PC-3 (cell line): ENCODE results near the gene SPIB.

ENCODE experiments used
- EZH2 ChIP-seq: fragments of 300-600 bp; sonication (generic); IDR thresholded peaks from one replicate; pipeline ENCODE4 v1.6.1; 2017; ENCODE audit warnings: antibody characterized with exemption, mild to moderate bottlenecking, low read length; ENCODE audit not compliant: unreplicated experiment
- TF ChIP-seq, protein P1 (sequence below): fragments of 300-600 bp; sonication (generic); conservative IDR thresholded peaks from 2 replicates; pipeline ENCODE4 v1.5.1; 2017; ENCODE audit warnings: antibody characterized with exemption, low read depth, mild to moderate bottlenecking, low read length

DNA sequence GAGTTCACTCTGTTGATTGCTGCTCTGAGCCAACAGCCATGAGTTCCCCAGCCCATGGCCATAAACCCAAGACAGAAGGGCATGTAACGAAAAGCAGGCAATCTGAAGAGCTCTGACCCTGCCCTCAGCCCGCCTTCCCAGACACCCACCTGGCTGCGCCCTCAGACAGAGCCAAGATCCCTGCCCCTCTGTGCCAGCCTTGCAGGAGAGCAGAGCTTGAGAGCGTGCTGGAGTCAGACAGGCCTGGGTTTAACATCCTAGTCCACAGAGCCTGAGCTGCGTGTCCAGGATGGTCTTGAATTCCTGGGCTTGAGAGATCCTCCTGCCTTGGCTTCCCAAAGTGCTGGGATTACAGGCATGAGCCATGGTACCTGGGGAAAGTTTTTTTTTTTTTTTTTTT lies 38.6 kb downstream of the SPIB start:
- TF ChIP-seq, protein P1, sequence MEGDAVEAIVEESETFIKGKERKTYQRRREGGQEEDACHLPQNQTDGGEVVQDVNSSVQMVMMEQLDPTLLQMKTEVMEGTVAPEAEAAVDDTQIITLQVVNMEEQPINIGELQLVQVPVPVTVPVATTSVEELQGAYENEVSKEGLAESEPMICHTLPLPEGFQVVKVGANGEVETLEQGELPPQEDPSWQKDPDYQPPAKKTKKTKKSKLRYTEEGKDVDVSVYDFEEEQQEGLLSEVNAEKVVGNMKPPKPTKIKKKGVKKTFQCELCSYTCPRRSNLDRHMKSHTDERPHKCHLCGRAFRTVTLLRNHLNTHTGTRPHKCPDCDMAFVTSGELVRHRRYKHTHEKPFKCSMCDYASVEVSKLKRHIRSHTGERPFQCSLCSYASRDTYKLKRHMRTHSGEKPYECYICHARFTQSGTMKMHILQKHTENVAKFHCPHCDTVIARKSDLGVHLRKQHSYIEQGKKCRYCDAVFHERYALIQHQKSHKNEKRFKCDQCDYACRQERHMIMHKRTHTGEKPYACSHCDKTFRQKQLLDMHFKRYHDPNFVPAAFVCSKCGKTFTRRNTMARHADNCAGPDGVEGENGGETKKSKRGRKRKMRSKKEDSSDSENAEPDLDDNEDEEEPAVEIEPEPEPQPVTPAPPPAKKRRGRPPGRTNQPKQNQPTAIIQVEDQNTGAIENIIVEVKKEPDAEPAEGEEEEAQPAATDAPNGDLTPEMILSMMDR: no peak
- TF ChIP-seq EZH2: no peak
